ENCODE data around the gene EIF3F. TPM values are rescaled to one million over a fixed set of nuclear protein-coding genes. Genes with fewer than 3 reads are reported as not detected.

EIF3F gene
- total and polyA plus RNA-seq, 2 experiments from 2014 or later, result 137 to 201 TPM

DNA sequence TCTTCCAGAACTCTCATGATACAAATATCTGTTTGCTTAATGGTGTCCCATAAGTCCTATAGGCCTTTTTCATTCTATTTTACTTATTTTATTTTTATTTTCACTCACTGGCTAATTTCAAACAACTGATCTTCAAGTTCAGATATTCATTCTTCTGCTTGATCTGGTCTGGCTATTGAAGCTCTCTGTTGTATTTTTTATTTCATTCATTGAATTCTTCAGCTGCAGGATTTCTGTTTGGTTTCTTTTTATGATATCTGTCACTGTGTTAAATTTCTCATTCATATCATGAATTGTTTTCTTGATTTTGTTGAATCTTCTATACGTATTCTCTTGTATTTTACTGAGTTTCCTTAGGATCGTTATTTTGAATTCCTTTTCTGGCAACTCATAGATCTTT, 43.0 kb upstream of the EIF3F start:
- Histone ChIP-seq H3K4me1 (ENCODE audit: insufficient read depth) (no peaks in the 10 kb centered on the region), H3K27me3 (peaks cover 5% of the 10 kb centered on the region)
- DNase-seq (ENCODE audit: low spot score), result no peak

GRCh38 chr11:7949934-7950333, 37.2 kb upstream of the EIF3F start:
- no peak for TF ChIP-seq CTCF (IDR thresholded peaks at IDR 0.05; ENCODE audit: poor library complexity)
- TF ChIP-seq EZH2 (IDR thresholded peaks at IDR 0.05; ENCODE audit: borderline replicate concordance), result no peak
- TF ChIP-seq EZH2phosphoT487 (IDR thresholded peaks at IDR 0.05; ENCODE audit: low read depth, severe bottlenecking, unreplicated experiment), result no peak

More for the DNA sequence above, 43.0 kb upstream of the EIF3F start:
- TF ChIP-seq EZH2phosphoT487 (IDR thresholded peaks at IDR 0.05; ENCODE audit: low read depth, severe bottlenecking, unreplicated experiment) (no peak), EZH2 (IDR thresholded peaks at IDR 0.05; ENCODE audit: borderline replicate concordance) (no peak)
- Histone ChIP-seq H3K4me2 (no peak overlapping the region), H4K20me1 (ENCODE audit: insufficient read depth, poor library complexity, severe bottlenecking) (no peaks in the 10 kb centered on the region), H3K79me2 (no peaks in the 10 kb centered on the region), H3K9me3 (ENCODE audit: low read depth) (no peaks in the 10 kb centered on the region), H3K4me3 (no peak overlapping the region), H3K9me2 (replicated peaks; ENCODE audit: insufficient read depth) (no peaks in the 10 kb centered on the region), H3K36me3 (replicated peaks; ENCODE audit: insufficient read depth, low read depth) (no peaks in the 10 kb centered on the region), H2AFZ (no peak overlapping the region), H3K27ac (no peak overlapping the region)
- 89% methylated on average over 2 of the region's 2 CpGs for WGBS (ENCODE audit: low lambda C conversion rate, missing lambda C conversion rate)

GRCh38 chr11:7955191-7955590, 31.9 kb upstream of the EIF3F start:
- DNase-seq (ENCODE audit: low spot score), result no peak
- Histone ChIP-seq H3K27ac (no peak overlapping the region), H3K27me3 (peaks cover 5% of the 10 kb centered on the region), H3K4me1 (ENCODE audit: insufficient read depth) (no peaks in the 10 kb centered on the region), H3K4me3 (no peak overlapping the region), H3K9me3 (ENCODE audit: low read depth) (no peaks in the 10 kb centered on the region), H3K9me2 (replicated peaks; ENCODE audit: insufficient read depth) (no peaks in the 10 kb centered on the region), H3K4me2 (no peak overlapping the region), H3K79me2 (no peaks in the 10 kb centered on the region), H3K36me3 (replicated peaks; ENCODE audit: insufficient read depth, low read depth) (no peaks in the 10 kb centered on the region), H4K20me1 (ENCODE audit: insufficient read depth, poor library complexity, severe bottlenecking) (no peaks in the 10 kb centered on the region), H2AFZ (no peak overlapping the region)
- 70% methylated on average over 1 of the region's 1 CpG for WGBS (ENCODE audit: low lambda C conversion rate, missing lambda C conversion rate)
- TF ChIP-seq CTCF (IDR thresholded peaks at IDR 0.05; ENCODE audit: poor library complexity), result no peak
- TF ChIP-seq EZH2phosphoT487 (IDR thresholded peaks at IDR 0.05; ENCODE audit: low read depth, severe bottlenecking, unreplicated experiment), result no peak
- no peak for TF ChIP-seq EZH2 (IDR thresholded peaks at IDR 0.05; ENCODE audit: borderline replicate concordance)

More at GRCh38 chr11:7949934-7950333, 37.2 kb upstream of the EIF3F start:
- Histone ChIP-seq H3K36me3 (replicated peaks; ENCODE audit: insufficient read depth, low read depth) (no peaks in the 10 kb centered on the region), H3K9me2 (replicated peaks; ENCODE audit: insufficient read depth) (no peaks in the 10 kb centered on the region), H3K79me2 (no peaks in the 10 kb centered on the region), H4K20me1 (ENCODE audit: insufficient read depth, poor library complexity, severe bottlenecking) (no peaks in the 10 kb centered on the region), H3K27ac (no peak overlapping the region), H3K4me3 (no peak overlapping the region), H3K27me3 (peaks cover 5% of the 10 kb centered on the region), H2AFZ (no peak overlapping the region), H3K4me2 (no peak overlapping the region), H3K9me3 (ENCODE audit: low read depth) (no peaks in the 10 kb centered on the region), H3K4me1 (ENCODE audit: insufficient read depth) (no peaks in the 10 kb centered on the region)
- no peak for DNase-seq (ENCODE audit: low spot score)
- WGBS (ENCODE audit: low lambda C conversion rate, missing lambda C conversion rate), result 90% methylated on average over 1 of the region's 1 CpG

DNA sequence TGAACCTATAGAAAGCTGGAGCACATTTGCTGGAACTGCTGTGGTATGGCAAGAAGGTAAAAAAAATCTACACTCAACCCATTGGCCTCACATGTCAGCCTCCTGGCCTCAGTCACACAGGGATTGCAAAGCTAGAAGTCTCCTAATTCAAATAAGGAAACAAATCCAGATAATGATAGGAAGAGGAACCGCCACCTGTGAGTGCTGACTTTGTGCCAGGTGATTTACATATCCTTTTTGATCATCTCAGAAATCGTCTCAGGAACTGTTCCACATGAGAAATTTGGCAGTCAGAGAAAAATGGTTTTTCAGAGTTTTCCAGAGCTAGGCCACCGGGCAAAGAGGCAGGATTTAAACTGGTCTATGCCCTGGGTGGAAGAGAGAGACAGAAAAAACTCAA, 22.9 kb upstream of the EIF3F start:
- Histone ChIP-seq H2AFZ (no peak overlapping the region), H3K79me2 (no peaks in the 10 kb centered on the region), H4K20me1 (ENCODE audit: insufficient read depth, poor library complexity, severe bottlenecking) (no peaks in the 10 kb centered on the region), H3K9me2 (replicated peaks; ENCODE audit: insufficient read depth) (no peaks in the 10 kb centered on the region), H3K36me3 (replicated peaks; ENCODE audit: insufficient read depth, low read depth) (no peaks in the 10 kb centered on the region), H3K27me3 (peaks cover 5% of the 10 kb centered on the region), H3K4me2 (no peak overlapping the region), H3K4me3 (no peak overlapping the region), H3K4me1 (ENCODE audit: insufficient read depth) (no peaks in the 10 kb centered on the region), H3K27ac (no peak overlapping the region), H3K9me3 (ENCODE audit: low read depth) (no peaks in the 10 kb centered on the region)
- TF ChIP-seq CTCF (IDR thresholded peaks at IDR 0.05; ENCODE audit: poor library complexity) (no peak), EZH2phosphoT487 (IDR thresholded peaks at IDR 0.05; ENCODE audit: low read depth, severe bottlenecking, unreplicated experiment) (no peak)
- WGBS (ENCODE audit: low lambda C conversion rate, missing lambda C conversion rate), result 78% methylated on average over 3 of the region's 3 CpGs
- DNase-seq (ENCODE audit: low spot score), result no peak

Data from hepatocyte (in vitro differentiated cells).